ENCODE measurements around the gene SLU7. TPM values are rescaled to one million over a fixed set of nuclear protein-coding genes. Genes with fewer than 3 reads are reported as not detected.
"Not testable (repeated sequence)": the region's sequence is repeated elsewhere in the genome, so short reads cannot be mapped to it uniquely, and the experiment has no call there.

SLU7 gene
- total and polyA plus RNA-seq, 2 donors (not counting 3 experiments of a cell fraction or from before 2014, with no cell fraction given): 10.2 to 48.2 TPM

GRCh38 chr5:160438316-160439204 is 19.7 kb upstream of the SLU7 start:
- BruUV-seq (replicated peaks): no TSS peak
- no peaks in the 10 kb centered on the region for H3K79me2 ChIP-seq (ENCODE audit: control insufficient read depth, insufficient read depth, low read length)
- no peaks in the 10 kb centered on the region for H3K36me3 ChIP-seq (ENCODE audit: control insufficient read depth in 2 of 2, extremely low read depth in 1 of 2, insufficient read depth in 2 of 2, low read length in 2 of 2)
- peaks cover 0 to 6% of the 10 kb centered on the region in 2 experiments for H3K27me3 ChIP-seq (ENCODE audit: control insufficient read depth in 2 of 2, insufficient read depth in 2 of 2, low read length in 2 of 2)
- ChIA-PET CTCF (interaction anchor here (0.6 to 4.0 kb wide), 29 partner anchors 9 to 1403 kb away, joined by 3 to 117 read pairs (median 8); partner anchors contain the start of genes PTTG1 and SLU7), POLR2A (no interaction called here)
- dilution Hi-C loops (cut with MboI; ENCODE audit: extremely low pct_ligation_motif_present, low sequenced_read_pairs): no loop called here
- peaks cover 10% of the 10 kb centered on the region for H3K4me1 ChIP-seq (ENCODE audit: control insufficient read depth, extremely low read depth, insufficient read depth, low read length)
- H3K9ac ChIP-seq (replicated peaks; ENCODE audit: extremely low read depth, insufficient read depth, low read length): peak overlapping the region; percentile 11
- H3K4me3 ChIP-seq (replicated peaks in 1 of 3; ENCODE audit: insufficient read depth in 1 of 3, low read depth in 1 of 3, low read length in 3 of 3): peak overlapping the region in 2 of 3 experiments; percentile 8 to 34
- FAIRE-seq (peak; percentile 94), DNase-seq (ENCODE audit: low read depth, low spot score) (peak; percentile 79)
- no peak for TF ChIP-seq EZH2 (IDR thresholded peaks at IDR 0.05; ENCODE audit: borderline replicate concordance, low read depth, low read length, severe bottlenecking)
- TF ChIP-seq CTCF (IDR thresholded peaks at IDR 0.05; ENCODE audit: extremely low read depth in 1 of 2, insufficient read depth in 1 of 2, low read depth in 1 of 2, low read length in 2 of 2): peak; percentile 73 to 78
- no peaks in the 10 kb centered on the region for H3K9me1 ChIP-seq (replicated peaks; ENCODE audit: control insufficient read depth, extremely low read depth, insufficient read depth, low read length)
- H3K27ac ChIP-seq (ENCODE audit: insufficient read depth, low read depth, low read length): no peak overlapping the region
- no peaks in the 10 kb centered on the region for H3K9me3 ChIP-seq (replicated peaks; ENCODE audit: control insufficient read depth, insufficient read depth, low read length)
- intact Hi-C loops (cut with micrococcal nuclease): loop anchor here (1.0 to 5.0 kb wide), 5 partner anchors 12 to 1108 kb away; partner anchors contain the start of gene GABRB2
- peak overlapping the region; percentile 69 for H2AFZ ChIP-seq (ENCODE audit: low read depth, low read length)
- H3K4me2 ChIP-seq (ENCODE audit: insufficient read depth, low read length): peak overlapping the region; percentile 83
- no peaks in the 10 kb centered on the region for H4K20me1 ChIP-seq (replicated peaks; ENCODE audit: control insufficient read depth, extremely low read depth, insufficient read depth, low read length)

GRCh38 chr5:160437271-160437670 is 18.4 kb upstream of the SLU7 start:
- dilution Hi-C loops (cut with MboI; ENCODE audit: extremely low pct_ligation_motif_present, low sequenced_read_pairs) (no loop called here), intact Hi-C loops (cut with micrococcal nuclease) (loop anchor here (5.0 kb wide), 1 partner anchor 195 kb away; no protein-coding TSS in a partner anchor)
- DNase-seq (ENCODE audit: low read depth, low spot score) (no peak), FAIRE-seq (no peak)
- ChIA-PET POLR2A (no interaction called here), CTCF (interaction anchor here (0.8 to 4.0 kb wide), 6 partner anchors 8 to 70 kb away, joined by 3 to 117 read pairs (median 30); partner anchors contain the start of gene PTTG1)
- BruUV-seq (replicated peaks): no TSS peak
- Histone ChIP-seq H3K4me3 (replicated peaks in 1 of 3; ENCODE audit: insufficient read depth in 1 of 3, low read depth in 1 of 3, low read length in 3 of 3) (no peak overlapping the region), H3K9ac (replicated peaks; ENCODE audit: extremely low read depth, insufficient read depth, low read length) (no peak overlapping the region), H3K27ac (ENCODE audit: insufficient read depth, low read depth, low read length) (no peak overlapping the region), H3K9me3 (replicated peaks; ENCODE audit: control insufficient read depth, insufficient read depth, low read length) (no peaks in the 10 kb centered on the region), H3K79me2 (ENCODE audit: control insufficient read depth, insufficient read depth, low read length) (no peaks in the 10 kb centered on the region), H3K4me1 (ENCODE audit: control insufficient read depth, extremely low read depth, insufficient read depth, low read length) (peaks cover 10% of the 10 kb centered on the region), H3K9me1 (replicated peaks; ENCODE audit: control insufficient read depth, extremely low read depth, insufficient read depth, low read length) (no peaks in the 10 kb centered on the region), H3K27me3 (ENCODE audit: control insufficient read depth in 2 of 2, insufficient read depth in 2 of 2, low read length in 2 of 2) (peaks cover 0 to 6% of the 10 kb centered on the region in 2 experiments), H4K20me1 (replicated peaks; ENCODE audit: control insufficient read depth, extremely low read depth, insufficient read depth, low read length) (no peaks in the 10 kb centered on the region), H3K4me2 (ENCODE audit: insufficient read depth, low read length) (no peak overlapping the region), H2AFZ (ENCODE audit: low read depth, low read length) (no peak overlapping the region), H3K36me3 (ENCODE audit: control insufficient read depth in 2 of 2, extremely low read depth in 1 of 2, insufficient read depth in 2 of 2, low read length in 2 of 2) (no peaks in the 10 kb centered on the region)
- no peak for TF ChIP-seq POLR2A (IDR thresholded peaks at IDR 0.05; ENCODE audit: low read depth, low read length)

- POLR2A ChIA-PET; H2AFZ ChIP-seq (ENCODE audit: low read depth, low read length): not testable (repeated sequence)
- intact Hi-C loops (cut with micrococcal nuclease): loop anchor here (5.0 kb wide), 1 partner anchor 196 kb away; no protein-coding TSS in a partner anchor
Measured at GRCh38 chr5:160436661-160437060, 17.8 kb upstream of the SLU7 start.

More at GRCh38 chr5:160436661-160437060, 17.8 kb upstream of the SLU7 start:
- CTCF ChIA-PET: interaction anchor here (0.5 to 0.8 kb wide), 2 partner anchors 17 to 24 kb away, joined by 3 read pairs; no protein-coding TSS in a partner anchor
- dilution Hi-C loops (cut with MboI; ENCODE audit: extremely low pct_ligation_motif_present, low sequenced_read_pairs); BruUV-seq (replicated peaks); H3K36me3 ChIP-seq (ENCODE audit: control insufficient read depth in 2 of 2, extremely low read depth in 1 of 2, insufficient read depth in 2 of 2, low read length in 2 of 2); H3K79me2 ChIP-seq (ENCODE audit: control insufficient read depth, insufficient read depth, low read length); H3K9ac ChIP-seq (replicated peaks; ENCODE audit: extremely low read depth, insufficient read depth, low read length); H4K20me1 ChIP-seq (replicated peaks; ENCODE audit: control insufficient read depth, extremely low read depth, insufficient read depth, low read length); FAIRE-seq; H3K4me2 ChIP-seq (ENCODE audit: insufficient read depth, low read length); H3K4me1 ChIP-seq (ENCODE audit: control insufficient read depth, extremely low read depth, insufficient read depth, low read length); H3K27me3 ChIP-seq (ENCODE audit: control insufficient read depth in 2 of 2, insufficient read depth in 2 of 2, low read length in 2 of 2); H3K9me3 ChIP-seq (replicated peaks; ENCODE audit: control insufficient read depth, insufficient read depth, low read length); H3K4me3 ChIP-seq (replicated peaks in 1 of 3; ENCODE audit: insufficient read depth in 1 of 3, low read depth in 1 of 3, low read length in 3 of 3); H3K9me1 ChIP-seq (replicated peaks; ENCODE audit: control insufficient read depth, extremely low read depth, insufficient read depth, low read length); DNase-seq (ENCODE audit: low read depth, low spot score); H3K27ac ChIP-seq (ENCODE audit: insufficient read depth, low read depth, low read length): not testable (repeated sequence)
